GM19035 (cell line): ENCODE data around the gene CAV1.
"Not testable (repeated sequence)": the region's sequence is repeated elsewhere in the genome, so short reads cannot be mapped to it uniquely, and the experiment has no call there.

Experiments
- ATAC-seq: cut with Tn5 transposase; IDR thresholded peaks from one replicate; pipeline ENCODE4 v1.9.1; 2021; ENCODE audit not compliant: unreplicated experiment

The CAV1 gene

DNA sequence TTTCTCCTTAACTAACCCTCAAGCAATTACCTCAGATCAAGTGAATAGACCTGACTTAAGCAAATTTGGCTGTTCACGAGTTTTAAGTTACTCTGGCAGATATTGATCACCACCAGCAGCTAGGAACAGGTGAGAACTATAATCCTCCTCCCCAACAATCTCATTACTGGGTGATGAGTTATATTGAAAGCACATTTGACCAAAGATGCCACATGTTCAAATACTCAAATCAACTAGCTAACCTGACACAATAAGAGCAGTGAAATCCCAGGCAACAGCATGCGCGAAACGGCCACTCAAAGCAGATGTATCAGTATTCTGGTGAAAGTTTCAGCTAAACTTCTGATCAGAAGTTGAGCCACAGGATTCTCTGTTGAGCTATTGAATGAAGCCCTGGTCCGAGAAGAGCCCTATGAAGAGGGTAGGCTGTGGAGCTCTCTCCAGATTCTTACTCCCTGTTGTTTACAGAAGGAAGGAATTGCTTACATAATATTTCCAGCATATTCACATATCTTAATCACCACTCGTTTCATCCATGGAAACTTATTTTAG is 52.6 kb downstream of the CAV1 start:
- ATAC-seq: peak; percentile 90

- ATAC-seq: no peak
Measured at GRCh38 chr7:116578526-116578925, 53.7 kb downstream of the CAV1 start.

DNA sequence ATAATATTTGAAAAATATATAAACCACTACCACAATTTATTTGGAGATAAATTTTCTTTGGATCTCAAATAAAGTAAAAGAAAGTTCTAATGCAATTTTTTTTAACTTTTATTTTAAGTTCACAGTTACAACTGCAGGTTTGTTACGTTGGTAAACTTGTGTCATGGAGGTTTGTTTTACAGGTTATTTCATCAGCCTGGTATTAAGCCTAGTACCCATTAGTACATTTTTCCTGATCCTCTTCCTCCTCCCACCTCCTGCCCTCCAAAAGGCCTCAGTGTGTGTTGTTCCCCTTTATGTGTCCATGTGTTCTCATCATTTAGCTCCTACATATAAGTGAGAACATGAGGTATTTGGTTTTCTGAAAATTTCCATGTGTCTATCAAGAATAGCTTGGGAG is 54.5 kb downstream of the CAV1 start:
- ATAC-seq: no peak

- no peak for ATAC-seq
Measured at GRCh38 chr7:116579835-116580234, 55.0 kb downstream of the CAV1 start.

DNA sequence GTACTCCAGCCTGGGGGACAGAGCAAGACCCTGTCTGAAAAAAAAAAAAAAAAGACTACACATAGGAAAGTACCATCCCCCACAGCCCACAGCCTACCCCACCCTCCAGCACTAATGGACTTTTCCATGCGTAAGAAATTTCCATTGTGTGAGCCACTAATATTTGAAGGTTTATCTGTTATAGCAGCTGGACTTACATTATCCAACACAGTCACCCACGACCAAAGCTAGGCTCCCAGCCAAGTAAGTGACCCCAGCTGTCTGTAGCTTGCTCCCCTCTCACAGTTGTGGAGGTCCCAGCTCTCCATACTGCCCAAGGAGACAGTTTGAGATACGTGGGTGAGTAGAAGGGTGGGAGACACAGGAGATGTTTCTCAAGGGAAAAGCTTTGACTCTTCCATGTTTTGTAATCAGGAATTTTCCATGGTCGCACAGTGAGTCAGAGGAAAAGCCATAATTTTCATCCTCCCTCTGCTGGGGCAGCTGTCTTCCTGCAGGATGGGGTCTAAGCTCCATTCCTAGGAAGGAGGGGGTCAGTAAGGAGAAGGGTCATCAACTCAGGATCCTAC is 57.4 kb downstream of the CAV1 start:
- no peak for ATAC-seq

GRCh38 chr7:116582806-116583444 is 58.1 kb downstream of the CAV1 start:
- ATAC-seq: peak; percentile 39

DNA sequence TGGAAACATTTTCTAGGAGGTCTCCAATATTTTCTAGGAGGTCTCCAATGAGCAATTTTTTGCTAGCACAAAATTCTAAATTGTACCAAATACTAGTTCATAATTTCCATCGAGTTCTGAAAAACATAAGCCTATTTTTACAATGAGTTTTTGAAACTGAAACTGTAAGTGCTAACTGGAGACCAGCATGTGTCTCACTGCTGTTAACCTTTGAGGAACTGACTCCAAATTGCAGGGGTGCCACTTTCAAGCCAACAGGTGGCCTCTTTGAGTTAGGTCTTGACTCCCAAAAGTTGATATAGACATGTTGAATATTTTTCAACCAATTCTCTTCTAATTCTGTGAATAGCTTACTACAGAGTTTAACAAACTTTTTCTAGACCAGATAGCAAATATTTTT is 58.8 kb downstream of the CAV1 start:
- ATAC-seq: peak; percentile 96

- no peak for ATAC-seq
Measured at GRCh38 chr7:116584721-116585120, 59.9 kb downstream of the CAV1 start.

GRCh38 chr7:116585392-116585791 is 60.6 kb downstream of the CAV1 start:
- ATAC-seq: no peak

DNA sequence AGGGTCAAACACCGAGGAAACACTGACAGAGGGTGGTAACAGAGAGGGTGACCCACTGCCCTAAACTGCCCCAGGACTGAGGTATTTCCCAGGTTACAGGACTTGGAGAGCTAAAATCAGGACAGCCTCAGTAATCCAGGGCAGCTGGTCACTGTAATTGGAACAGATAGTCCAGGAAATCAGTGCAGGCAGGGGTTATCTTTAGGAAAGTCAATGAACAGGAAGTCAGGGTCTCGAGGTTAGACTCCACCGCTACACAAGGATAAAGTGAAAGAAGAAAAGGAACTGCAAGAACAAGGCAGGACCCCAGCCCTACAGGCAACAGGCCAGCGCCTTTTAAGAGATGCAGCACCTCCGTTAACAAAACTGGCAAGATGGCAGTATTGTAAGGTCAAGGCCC is 61.1 kb downstream of the CAV1 start:
- no peak for ATAC-seq

DNA sequence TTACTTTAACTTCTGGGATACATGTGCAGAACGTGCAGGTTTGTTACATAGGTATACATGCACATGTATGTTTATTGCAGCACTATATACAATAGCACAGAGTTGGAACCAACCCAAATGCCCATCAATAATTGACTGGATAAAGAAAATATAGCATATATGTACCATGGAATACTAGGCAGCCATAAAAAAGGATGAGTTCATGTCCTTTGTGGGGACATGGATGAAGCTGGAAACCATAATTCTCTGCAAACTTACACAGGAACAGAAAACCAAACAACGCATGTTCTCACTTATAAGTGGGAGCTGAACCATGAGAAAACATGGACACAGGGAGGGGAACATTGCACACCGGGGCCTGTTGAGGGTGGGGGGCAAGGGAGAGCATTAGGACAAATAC is 62.4 kb downstream of the CAV1 start:
- ATAC-seq: not testable (repeated sequence)

DNA sequence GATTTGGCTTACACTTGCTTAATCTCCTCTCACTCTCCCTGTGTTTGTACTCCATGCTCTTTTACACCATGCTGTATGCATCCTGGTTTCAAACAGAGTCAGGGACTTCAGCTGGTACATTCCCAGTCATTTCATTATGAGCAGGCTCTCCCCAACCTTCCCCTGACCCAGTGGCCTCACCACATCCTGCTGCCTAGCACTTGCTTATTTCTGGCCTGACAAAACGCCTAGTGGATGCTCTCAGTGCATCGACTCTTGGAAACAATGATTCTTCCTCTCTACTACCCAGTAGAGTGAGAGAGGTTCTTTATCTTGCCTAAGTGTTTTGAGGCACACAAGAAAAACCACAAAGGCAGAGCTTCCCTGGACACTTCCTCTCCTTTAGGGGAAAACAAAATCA is 63.4 kb downstream of the CAV1 start:
- peak; percentile 47 for ATAC-seq

DNA sequence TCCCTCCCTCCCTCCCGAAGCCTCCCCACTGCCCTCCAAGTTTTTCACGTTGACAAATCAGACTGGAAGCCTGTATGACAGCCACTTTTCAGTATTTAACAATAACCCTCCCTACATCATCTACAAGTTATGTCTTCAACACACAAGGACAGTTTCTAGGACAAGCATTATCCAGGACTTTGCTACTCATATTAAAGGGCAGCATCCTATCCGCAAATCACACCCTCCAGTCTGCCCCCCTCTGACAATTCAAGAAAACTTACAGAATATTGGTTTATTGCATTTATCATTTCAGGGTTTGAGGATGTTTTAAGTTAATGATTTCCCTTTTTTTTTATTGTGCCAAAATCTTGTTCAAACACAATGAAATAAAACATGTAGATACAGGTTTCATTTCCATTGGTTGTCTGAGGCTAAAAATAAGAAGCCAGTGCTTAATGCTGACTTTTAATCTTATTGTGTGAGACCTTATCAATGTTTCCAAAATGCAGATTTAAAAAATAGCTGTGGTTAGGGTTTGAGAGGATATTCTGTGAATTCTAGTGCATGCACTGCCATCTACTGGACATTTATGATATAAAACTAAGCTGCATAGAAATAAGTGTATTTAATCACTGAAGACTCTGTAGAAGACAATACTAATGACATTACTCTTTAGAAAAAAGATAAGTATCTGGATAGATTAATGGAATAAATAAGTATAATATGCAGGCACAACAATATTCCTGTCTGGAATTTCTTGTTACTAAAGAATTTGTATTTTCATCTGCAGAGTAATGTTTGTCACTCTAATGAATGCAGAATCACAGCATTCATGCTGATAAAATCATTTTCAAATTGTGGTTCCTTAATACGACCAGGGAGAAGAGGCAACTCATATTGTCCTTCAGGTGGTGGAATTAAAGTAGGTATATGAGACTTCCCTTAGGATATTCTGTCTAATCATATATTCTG is 64.1 kb downstream of the CAV1 start:
- ATAC-seq: no peak

GRCh38 chr7:116591202-116592040 is 66.6 kb downstream of the CAV1 start:
- ATAC-seq: peak; percentile 48

DNA sequence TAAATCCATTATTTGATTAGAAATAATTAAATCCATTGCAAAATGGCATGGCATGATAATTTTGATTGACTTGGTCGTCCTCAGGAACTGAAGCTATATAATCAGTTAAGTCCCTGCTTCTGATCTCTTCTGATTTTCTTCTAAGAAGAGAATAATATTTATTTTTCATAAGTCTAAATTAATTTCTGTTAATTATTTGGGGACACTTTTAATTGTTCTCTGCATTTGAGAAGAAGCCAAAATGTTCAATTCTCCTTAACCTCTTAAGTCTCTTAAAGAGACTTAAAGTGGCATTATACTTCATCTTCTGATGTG is 67.2 kb downstream of the CAV1 start:
- no peak for ATAC-seq

- no peak for ATAC-seq
Measured at GRCh38 chr7:116592445-116592844, 67.6 kb downstream of the CAV1 start.

- ATAC-seq: no peak
Measured at GRCh38 chr7:116593359-116594075, 68.7 kb downstream of the CAV1 start.

DNA sequence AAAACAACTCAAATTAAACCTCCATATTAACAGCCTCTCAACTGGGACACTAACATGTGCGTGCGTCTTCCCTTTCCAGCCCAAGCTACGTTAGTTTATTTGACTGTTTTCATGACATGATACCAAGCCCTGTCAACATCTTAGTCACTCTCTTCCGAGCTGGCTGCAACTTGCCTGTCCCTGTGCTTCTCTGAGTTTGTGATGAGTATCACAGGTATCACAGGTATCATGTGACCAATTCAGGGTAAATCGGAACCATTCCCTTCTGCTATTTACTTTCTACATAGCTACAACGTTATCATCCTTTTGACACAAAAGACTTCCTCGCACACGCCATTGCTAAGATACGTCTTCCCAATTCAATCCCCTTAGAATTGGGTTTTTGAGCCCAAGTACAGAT is 70.2 kb downstream of the CAV1 start:
- ATAC-seq: no peak

- ATAC-seq: no peak
Measured at GRCh38 chr7:116597384-116597783, 72.5 kb downstream of the CAV1 start.

GRCh38 chr7:116598278-116598677 is 73.4 kb downstream of the CAV1 start:
- ATAC-seq: no peak
